ENCODE results near the gene SNRPD2.

GRCh38 chr19:45655073-45655472 lies 36.7 kb downstream of the SNRPD2 start:
- TF ChIP-seq SIN3A (IDR thresholded peaks at IDR 0.05; ENCODE audit: borderline replicate concordance, insufficient read depth, low read length) (no peak), TAF1 (IDR thresholded peaks at IDR 0.05; ENCODE audit: borderline replicate concordance, insufficient read depth, low read length) (no peak)
